ENCODE measurements around the gene ANKRD55.

DNA sequence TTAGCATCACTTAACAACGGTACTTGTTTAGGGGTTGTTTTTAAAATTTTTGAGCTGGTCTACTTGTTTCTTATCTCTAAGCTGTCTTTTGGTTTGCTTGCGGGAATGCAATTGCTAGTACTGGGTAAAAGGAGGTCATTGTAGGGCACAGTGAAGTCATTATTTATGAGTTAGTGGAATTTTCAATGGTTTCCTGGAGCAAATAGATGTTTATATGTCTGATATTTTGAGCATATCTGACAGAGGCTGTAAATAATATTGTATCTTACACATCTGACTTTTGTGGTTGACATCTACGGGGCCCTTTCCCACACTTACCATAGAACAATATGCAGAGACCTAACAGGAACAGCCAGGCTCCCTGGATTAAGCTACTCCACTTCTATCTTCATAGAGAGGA is 147.9 kb downstream of the ANKRD55 start:
- TF ChIP-seq, protein P1, sequence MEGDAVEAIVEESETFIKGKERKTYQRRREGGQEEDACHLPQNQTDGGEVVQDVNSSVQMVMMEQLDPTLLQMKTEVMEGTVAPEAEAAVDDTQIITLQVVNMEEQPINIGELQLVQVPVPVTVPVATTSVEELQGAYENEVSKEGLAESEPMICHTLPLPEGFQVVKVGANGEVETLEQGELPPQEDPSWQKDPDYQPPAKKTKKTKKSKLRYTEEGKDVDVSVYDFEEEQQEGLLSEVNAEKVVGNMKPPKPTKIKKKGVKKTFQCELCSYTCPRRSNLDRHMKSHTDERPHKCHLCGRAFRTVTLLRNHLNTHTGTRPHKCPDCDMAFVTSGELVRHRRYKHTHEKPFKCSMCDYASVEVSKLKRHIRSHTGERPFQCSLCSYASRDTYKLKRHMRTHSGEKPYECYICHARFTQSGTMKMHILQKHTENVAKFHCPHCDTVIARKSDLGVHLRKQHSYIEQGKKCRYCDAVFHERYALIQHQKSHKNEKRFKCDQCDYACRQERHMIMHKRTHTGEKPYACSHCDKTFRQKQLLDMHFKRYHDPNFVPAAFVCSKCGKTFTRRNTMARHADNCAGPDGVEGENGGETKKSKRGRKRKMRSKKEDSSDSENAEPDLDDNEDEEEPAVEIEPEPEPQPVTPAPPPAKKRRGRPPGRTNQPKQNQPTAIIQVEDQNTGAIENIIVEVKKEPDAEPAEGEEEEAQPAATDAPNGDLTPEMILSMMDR (IDR thresholded peaks at IDR 0.05; ENCODE audit: extremely low read depth in 1 of 2, insufficient read depth in 1 of 2, low read depth in 1 of 2, low read length in 2 of 2), result no peak
- TF ChIP-seq, protein P2, sequence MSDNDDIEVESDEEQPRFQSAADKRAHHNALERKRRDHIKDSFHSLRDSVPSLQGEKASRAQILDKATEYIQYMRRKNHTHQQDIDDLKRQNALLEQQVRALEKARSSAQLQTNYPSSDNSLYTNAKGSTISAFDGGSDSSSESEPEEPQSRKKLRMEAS (IDR thresholded peaks at IDR 0.05; ENCODE audit: insufficient read depth, insufficient read length), result no peak
- TF ChIP-seq EZH2 (IDR thresholded peaks at IDR 0.05; ENCODE audit: borderline replicate concordance, low read depth, low read length, severe bottlenecking) (no peak), POLR2AphosphoS5 (IDR thresholded peaks at IDR 0.05; ENCODE audit: insufficient read depth, low read depth, low read length) (peak; percentile 55)

All from endothelial cell of umbilical vein (primary cell).